ENCODE data around the gene PTH1R.

The PTH1R gene

DNA sequence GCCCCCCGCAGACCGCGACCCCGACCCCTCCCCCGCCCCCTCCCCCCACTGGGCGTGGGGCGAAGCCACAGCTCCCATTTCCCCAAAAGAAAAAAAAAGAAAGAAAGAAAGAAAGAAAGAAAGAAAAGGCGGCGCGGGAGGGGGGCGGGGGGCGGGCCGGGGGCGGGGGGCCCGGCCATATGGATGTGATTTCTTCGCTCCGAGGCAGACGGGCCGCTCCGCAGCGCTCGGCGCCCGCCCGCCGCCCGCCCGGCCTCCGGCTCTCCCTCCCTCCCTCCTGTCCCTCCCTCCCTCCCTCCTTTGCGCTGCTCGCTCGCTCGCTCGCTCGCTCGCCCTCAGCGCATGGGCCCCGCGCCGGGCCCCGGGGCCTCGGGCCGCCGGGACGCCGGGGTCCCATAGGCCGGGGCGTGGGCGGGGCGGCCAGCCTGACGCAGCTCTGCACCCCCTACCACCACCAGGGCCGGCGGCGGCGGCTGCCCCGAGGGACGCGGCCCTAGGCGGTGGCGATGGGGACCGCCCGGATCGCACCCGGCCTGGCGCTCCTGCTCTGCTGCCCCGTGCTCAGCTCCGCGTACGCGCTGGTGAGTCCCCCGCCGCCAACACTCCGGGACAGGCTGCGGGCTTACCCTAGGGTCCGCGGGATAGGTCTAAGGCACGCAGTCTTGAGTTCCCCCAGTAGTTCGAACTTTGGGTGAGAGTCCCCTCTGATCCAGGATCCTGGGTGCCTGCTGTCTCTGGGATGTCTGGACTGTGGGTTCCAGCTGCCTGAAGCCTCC, 5.7 kb downstream of the PTH1R start:
- DNase-seq (ENCODE audit: extremely low spot score) = no peak
- CTCF ChIA-PET = interaction anchor here (1.3 kb wide), 1 partner anchor 16 kb away, joined by 3 read pairs; no protein-coding TSS in a partner anchor
- TF ChIP-seq, protein P1, sequence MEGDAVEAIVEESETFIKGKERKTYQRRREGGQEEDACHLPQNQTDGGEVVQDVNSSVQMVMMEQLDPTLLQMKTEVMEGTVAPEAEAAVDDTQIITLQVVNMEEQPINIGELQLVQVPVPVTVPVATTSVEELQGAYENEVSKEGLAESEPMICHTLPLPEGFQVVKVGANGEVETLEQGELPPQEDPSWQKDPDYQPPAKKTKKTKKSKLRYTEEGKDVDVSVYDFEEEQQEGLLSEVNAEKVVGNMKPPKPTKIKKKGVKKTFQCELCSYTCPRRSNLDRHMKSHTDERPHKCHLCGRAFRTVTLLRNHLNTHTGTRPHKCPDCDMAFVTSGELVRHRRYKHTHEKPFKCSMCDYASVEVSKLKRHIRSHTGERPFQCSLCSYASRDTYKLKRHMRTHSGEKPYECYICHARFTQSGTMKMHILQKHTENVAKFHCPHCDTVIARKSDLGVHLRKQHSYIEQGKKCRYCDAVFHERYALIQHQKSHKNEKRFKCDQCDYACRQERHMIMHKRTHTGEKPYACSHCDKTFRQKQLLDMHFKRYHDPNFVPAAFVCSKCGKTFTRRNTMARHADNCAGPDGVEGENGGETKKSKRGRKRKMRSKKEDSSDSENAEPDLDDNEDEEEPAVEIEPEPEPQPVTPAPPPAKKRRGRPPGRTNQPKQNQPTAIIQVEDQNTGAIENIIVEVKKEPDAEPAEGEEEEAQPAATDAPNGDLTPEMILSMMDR (IDR thresholded peaks at IDR 0.05; ENCODE audit: control extremely low read depth, extremely low read depth, low read depth, missing control alignments) = no peak
- POLR2A ChIA-PET = no interaction called here

DNA sequence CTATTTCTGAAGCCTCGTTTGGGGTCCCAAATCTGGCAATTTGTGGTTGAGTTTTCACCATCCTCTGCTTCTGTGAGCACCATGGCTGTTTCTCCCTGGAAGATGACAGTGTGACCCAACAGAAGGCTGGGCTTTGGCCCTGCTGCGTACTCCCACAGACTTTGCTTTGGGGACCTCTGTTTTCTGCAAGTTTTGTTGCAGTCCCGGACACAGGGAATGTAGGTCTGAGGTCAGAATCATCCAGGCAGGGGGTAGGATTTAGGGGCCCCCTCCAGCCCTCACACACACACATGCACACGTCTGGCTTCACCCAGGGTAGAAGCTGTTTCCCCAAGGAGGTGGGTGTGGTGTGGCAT, 6.3 kb downstream of the PTH1R start:
- no peak for DNase-seq (ENCODE audit: extremely low spot score)
- ChIA-PET POLR2A (no interaction called here), CTCF (interaction anchor here (3.6 kb wide), 1 partner anchor 11 kb away, joined by 19 read pairs; no protein-coding TSS in a partner anchor)
- TF ChIP-seq, protein P1 (IDR thresholded peaks at IDR 0.05; ENCODE audit: control extremely low read depth, extremely low read depth, low read depth, missing control alignments) = no peak

DNA sequence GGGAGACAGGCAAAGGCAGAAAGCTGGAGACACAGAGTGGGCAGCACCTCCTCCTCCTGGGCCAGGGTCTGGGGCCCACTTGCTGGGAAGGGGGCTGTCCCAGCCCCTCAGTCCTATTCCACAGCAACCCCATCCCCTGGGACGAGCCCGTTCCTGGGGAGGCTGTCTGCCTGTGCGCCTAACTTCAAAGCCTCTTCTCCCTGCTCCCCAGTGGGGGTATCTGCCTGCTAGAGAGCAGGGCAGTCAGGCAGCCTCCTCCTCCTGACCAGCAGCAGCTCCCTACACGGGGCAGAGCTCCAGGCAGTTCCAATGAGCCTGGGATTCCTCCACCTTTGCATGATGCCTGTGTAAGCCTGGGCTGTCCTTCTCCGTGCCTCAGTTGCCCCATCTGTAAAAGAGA, 6.9 kb downstream of the PTH1R start:
- CTCF ChIA-PET = interaction anchor here (3.6 kb wide), 1 partner anchor 11 kb away, joined by 19 read pairs; no protein-coding TSS in a partner anchor
- TF ChIP-seq, protein P1 (IDR thresholded peaks at IDR 0.05; ENCODE audit: control extremely low read depth, extremely low read depth, low read depth, missing control alignments) = no peak
- no peak for DNase-seq (ENCODE audit: extremely low spot score)
- POLR2A ChIA-PET = no interaction called here

DNA sequence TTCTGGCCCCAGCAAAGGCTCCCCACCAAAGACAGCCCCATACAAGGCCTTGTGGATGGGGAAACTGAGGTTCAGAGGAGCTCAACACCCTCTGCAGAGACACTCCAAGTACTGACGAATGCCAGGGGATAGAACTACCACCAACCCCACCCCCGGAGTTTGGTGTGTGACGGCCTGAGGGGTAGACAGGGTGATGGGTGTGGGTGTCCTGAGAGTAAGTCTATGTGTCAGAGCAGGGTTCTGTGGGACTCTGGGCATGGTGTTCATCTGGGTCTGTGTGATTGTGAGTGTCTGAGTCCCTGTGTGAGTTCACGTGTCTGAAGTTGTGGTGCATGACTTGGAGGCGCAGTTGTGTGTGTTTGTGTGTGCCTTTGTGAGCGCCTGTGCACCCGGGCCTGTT, 7.4 kb downstream of the PTH1R start:
- TF ChIP-seq, protein P1 (IDR thresholded peaks at IDR 0.05; ENCODE audit: control extremely low read depth, extremely low read depth, low read depth, missing control alignments) = no peak
- POLR2A ChIA-PET = no interaction called here
- DNase-seq (ENCODE audit: extremely low spot score) = no peak
- CTCF ChIA-PET = interaction anchor here (3.6 kb wide), 1 partner anchor 10 kb away, joined by 19 read pairs; no protein-coding TSS in a partner anchor

DNA sequence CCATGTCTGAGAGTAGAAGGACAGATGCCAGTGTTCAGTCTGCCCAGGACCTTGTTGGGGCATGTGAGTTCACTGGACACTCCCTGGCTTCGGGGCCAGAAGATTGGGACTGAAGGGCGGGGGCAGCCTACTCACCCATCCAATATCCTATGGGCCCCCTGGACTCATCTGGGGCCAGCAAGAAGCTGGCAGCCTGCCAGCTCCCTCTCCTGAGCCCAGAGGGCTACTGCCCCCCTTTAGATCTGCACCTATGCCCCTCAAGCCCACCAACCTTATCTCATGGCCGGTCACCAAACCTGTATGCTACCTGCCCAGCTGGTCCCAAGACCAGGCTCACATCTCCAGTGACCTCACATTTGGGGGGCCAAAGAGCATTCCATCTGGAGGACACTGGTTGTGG, 8.1 kb downstream of the PTH1R start:
- DNase-seq (ENCODE audit: extremely low spot score) = no peak
- ChIA-PET POLR2A (no interaction called here), CTCF (interaction anchor here (1.2 to 3.6 kb wide), 3 partner anchors 10 to 166 kb away, joined by 3 to 19 read pairs (median 3); no protein-coding TSS in a partner anchor)
- TF ChIP-seq, protein P1 (IDR thresholded peaks at IDR 0.05; ENCODE audit: control extremely low read depth, extremely low read depth, low read depth, missing control alignments) = no peak

DNA sequence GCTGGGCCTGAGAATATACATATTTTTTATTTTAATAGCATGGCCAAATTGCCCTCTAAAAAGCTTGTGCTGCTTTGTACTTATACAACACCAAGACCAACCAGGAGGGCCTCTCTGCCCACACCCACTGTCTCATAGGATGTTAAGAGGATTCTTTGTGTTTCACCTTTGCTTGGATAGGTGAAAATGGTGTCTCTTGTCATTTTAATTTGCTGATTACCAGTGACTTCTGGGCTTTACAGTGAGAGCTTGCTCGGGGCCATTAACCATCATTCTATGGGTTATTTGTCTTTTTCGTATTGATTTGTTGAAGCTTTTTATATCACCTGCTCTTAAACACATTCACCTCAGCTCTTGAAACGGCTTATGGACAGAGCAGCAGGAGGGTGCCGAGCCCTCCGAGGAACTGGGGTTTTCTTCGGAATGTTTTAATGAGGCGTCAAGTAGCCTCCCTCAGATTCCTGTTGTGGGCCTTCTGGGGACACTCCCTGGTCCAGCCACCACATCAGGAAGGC, 10.5 kb downstream of the PTH1R start:
- ChIA-PET CTCF (interaction anchor here (1.0 to 1.1 kb wide), 2 partner anchors 21 kb away, joined by 3 read pairs; no protein-coding TSS in a partner anchor), POLR2A (no interaction called here)
- TF ChIP-seq, protein P1 (IDR thresholded peaks at IDR 0.05; ENCODE audit: control extremely low read depth, extremely low read depth, low read depth, missing control alignments) = no peak
- DNase-seq (ENCODE audit: extremely low spot score) = no peak

Data from GM10248 (cell line).